Measurements from ENCODE around the gene DLG5. TPM values are rescaled to one million over a fixed set of nuclear protein-coding genes. Genes with fewer than 3 reads are reported as not detected.

DLG5 gene
- total RNA-seq, 3 donors from 2014 or later = 43.0 to 192 (median 138) TPM

DNA sequence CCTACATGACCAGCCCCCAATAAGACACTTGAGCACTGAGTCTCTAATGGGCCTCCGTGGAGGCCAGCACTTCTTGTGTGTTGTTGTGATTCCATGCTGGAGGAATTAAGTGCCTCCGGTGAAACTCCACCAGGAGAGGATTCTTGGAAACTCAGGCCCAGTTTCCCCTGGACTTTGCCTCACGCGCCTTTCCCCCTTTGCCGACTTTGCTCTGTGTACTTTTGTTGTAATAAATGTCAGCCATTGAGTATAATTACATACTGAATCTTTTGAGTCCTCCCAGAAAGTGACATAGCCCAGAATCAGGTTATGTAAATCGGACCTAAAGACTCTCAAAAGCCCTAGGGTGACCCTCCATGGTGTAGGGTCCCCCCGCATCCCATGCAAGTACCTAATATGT lies 82.4 kb downstream of the DLG5 start:
- H3K27ac ChIP-seq = peak overlapping the region in 1 of 2 donors; percentile 78
- DNase-seq (ENCODE audit: low spot score in 2 of 2) = no peak
- intact Hi-C loops (cut with DNase I; ENCODE audit: low total_unique reads) = no loop called here
- no peaks in the 10 kb centered on the region for H3K36me3 ChIP-seq
- no peak overlapping the region for H3K4me3 ChIP-seq
- H3K27me3 ChIP-seq = no peaks in the 10 kb centered on the region
- TF ChIP-seq POLR2AphosphoS5 (IDR thresholded peaks at IDR 0.05) = no peak
- TF ChIP-seq, protein P1, sequence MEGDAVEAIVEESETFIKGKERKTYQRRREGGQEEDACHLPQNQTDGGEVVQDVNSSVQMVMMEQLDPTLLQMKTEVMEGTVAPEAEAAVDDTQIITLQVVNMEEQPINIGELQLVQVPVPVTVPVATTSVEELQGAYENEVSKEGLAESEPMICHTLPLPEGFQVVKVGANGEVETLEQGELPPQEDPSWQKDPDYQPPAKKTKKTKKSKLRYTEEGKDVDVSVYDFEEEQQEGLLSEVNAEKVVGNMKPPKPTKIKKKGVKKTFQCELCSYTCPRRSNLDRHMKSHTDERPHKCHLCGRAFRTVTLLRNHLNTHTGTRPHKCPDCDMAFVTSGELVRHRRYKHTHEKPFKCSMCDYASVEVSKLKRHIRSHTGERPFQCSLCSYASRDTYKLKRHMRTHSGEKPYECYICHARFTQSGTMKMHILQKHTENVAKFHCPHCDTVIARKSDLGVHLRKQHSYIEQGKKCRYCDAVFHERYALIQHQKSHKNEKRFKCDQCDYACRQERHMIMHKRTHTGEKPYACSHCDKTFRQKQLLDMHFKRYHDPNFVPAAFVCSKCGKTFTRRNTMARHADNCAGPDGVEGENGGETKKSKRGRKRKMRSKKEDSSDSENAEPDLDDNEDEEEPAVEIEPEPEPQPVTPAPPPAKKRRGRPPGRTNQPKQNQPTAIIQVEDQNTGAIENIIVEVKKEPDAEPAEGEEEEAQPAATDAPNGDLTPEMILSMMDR (IDR thresholded peaks at IDR 0.05) = no peak
- no peak for TF ChIP-seq POLR2A (IDR thresholded peaks at IDR 0.05)
- H3K4me1 ChIP-seq = no peaks in the 10 kb centered on the region
- no peaks in the 10 kb centered on the region for H3K9me3 ChIP-seq

DNA sequence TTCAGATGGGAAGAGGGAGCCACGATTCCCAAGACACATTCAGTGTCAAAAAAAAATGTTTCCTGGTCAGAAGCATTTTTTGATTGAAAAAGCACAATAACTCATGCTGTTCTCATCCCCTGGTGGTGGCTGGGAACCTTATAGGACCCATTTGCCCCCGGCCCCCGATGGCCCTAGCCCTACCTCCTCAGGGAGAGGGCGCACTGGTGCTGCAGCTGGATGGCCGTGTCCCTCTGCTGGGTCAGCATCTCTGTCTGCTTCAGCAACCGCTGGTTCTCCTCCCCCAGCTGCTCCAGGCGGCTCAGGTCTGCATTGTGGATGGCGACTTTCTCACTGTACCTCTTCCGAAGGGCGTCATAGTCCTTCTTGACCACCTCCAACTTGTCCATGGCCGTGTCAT lies 83.3 kb downstream of the DLG5 start:
- Histone ChIP-seq H3K9me3 (no peaks in the 10 kb centered on the region), H3K4me1 (no peaks in the 10 kb centered on the region), H3K4me3 (no peak overlapping the region), H3K36me3 (no peaks in the 10 kb centered on the region), H3K27ac (no peak overlapping the region), H3K27me3 (no peaks in the 10 kb centered on the region)
- intact Hi-C loops (cut with DNase I; ENCODE audit: low total_unique reads) = no loop called here
- no peak for DNase-seq (ENCODE audit: low spot score in 2 of 2)
- TF ChIP-seq, protein P1 (IDR thresholded peaks at IDR 0.05) = peak in 1 of 3 donors; percentile 11
- TF ChIP-seq POLR2AphosphoS5 (IDR thresholded peaks at IDR 0.05) = no peak

DNA sequence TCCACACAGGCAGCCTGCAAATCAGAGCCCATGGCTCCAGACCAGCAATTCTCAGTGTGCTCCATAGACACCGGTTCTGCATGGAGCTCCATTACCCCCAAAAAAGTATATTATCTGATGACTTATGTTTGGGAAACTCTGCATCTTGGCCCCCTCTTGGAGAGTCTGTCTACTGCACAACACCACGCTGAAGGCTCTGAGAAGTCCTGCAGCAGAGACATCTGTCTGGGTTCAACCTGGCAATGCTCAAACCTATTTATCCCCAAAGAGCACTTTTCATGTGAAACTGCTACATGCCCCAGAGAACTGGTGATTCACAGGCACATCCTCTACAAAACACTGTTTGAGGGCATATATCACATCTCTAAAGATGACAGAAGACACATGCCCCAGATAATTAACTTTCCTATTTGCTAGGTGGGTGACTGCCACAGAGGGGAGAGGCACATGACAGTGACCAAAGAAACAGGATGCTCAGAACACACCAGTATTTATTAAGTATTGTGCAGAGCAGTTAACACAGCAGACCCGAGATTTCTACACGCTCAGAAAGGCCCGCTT lies 83.8 kb downstream of the DLG5 start:
- Histone ChIP-seq H3K36me3 (no peaks in the 10 kb centered on the region), H3K27ac (no peak overlapping the region), H3K27me3 (no peaks in the 10 kb centered on the region), H3K4me1 (no peaks in the 10 kb centered on the region), H3K4me3 (no peak overlapping the region), H3K9me3 (no peaks in the 10 kb centered on the region)
- DNase-seq (ENCODE audit: low spot score in 2 of 2) = no peak
- TF ChIP-seq, protein P1 (IDR thresholded peaks at IDR 0.05) = no peak
- TF ChIP-seq POLR2AphosphoS5 (IDR thresholded peaks at IDR 0.05) (no peak), POLR2A (IDR thresholded peaks at IDR 0.05) (no peak)
- intact Hi-C loops (cut with DNase I; ENCODE audit: low total_unique reads) = no loop called here

DNA sequence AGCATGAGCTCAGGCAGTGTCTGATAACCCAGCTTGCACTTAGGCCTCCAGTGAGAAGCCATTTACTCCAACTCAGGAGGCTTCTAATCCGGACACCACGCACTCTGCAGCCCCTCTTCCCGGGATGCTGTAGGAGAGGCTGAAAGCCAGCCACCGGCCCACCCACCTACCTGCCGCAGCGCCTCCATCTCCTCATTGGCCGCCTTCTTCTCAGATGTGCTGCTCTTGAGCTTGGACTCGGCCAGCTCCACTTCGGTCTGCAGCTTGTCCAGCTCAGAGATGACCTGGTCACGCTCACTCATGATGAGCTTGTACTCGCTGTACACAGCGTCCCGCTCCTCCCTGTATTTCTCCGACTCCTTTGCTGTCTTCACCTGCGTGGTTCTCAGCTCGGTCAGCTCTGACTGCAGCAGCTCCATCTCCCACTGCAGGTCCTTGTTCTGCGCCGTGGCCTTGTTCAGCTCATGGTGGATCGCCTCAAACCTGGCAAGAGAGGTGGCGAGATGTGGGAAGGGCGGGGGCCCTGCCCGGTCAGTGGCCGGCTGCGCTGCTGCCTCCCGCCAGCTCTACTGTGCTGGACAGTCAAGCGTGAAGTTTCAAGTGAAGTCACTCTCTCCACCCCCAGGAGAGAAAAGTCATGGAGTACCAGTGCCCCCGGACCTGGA lies 84.7 kb downstream of the DLG5 start:
- H3K27me3 ChIP-seq = no peaks in the 10 kb centered on the region
- H3K9me3 ChIP-seq = no peaks in the 10 kb centered on the region
- H3K4me1 ChIP-seq = no peaks in the 10 kb centered on the region
- H3K27ac ChIP-seq = no peak overlapping the region
- no peak overlapping the region for H3K4me3 ChIP-seq
- intact Hi-C loops (cut with DNase I; ENCODE audit: low total_unique reads) = no loop called here
- no peaks in the 10 kb centered on the region for H3K36me3 ChIP-seq
- DNase-seq (ENCODE audit: low spot score in 2 of 2) = no peak
- TF ChIP-seq, protein P1 (IDR thresholded peaks at IDR 0.05) = no peak
- no peak for TF ChIP-seq POLR2AphosphoS5 (IDR thresholded peaks at IDR 0.05)
- TF ChIP-seq POLR2A (IDR thresholded peaks at IDR 0.05) = no peak

DNA sequence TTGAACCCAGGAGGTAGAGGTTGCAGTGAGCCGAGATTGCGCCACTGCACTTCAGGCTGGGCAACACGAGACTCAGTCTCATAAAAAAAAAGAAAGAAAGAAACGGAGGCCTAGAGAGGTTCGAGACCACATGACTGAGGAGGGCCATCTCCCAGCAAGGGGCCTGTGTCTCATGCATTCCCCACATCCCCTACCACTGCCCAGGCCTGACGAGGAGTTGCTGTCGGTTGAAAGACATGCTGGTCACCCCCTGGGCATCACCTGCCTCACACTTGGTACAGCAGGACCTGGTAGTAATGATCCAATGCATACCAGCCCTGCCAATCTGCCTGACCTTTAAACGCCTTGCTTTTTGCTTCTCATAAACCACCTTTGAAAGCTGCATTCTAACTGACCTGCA lies 85.9 kb downstream of the DLG5 start:
- H3K36me3 ChIP-seq = no peaks in the 10 kb centered on the region
- no peak for DNase-seq (ENCODE audit: low spot score in 2 of 2)
- H3K4me1 ChIP-seq = no peaks in the 10 kb centered on the region

More for the DNA sequence above, 85.9 kb downstream of the DLG5 start:
- intact Hi-C loops (cut with DNase I; ENCODE audit: low total_unique reads) = no loop called here
- TF ChIP-seq POLR2A (IDR thresholded peaks at IDR 0.05) = no peak
- no peak for TF ChIP-seq POLR2AphosphoS5 (IDR thresholded peaks at IDR 0.05)
- TF ChIP-seq, protein P1 (IDR thresholded peaks at IDR 0.05) = no peak
- H3K27ac ChIP-seq = no peak overlapping the region
- H3K27me3 ChIP-seq = no peaks in the 10 kb centered on the region
- H3K9me3 ChIP-seq = no peaks in the 10 kb centered on the region
- H3K4me3 ChIP-seq = no peak overlapping the region
